Measurements from ENCODE around the gene SKP2.
A peak's percentile ranks its signal among the peaks of the same experiment; 100 is the strongest.

SKP2 gene

GRCh38 chr5:36202521-36202961, 50.6 kb downstream of the SKP2 start:
- DNase-seq: peak; percentile 73

DNA sequence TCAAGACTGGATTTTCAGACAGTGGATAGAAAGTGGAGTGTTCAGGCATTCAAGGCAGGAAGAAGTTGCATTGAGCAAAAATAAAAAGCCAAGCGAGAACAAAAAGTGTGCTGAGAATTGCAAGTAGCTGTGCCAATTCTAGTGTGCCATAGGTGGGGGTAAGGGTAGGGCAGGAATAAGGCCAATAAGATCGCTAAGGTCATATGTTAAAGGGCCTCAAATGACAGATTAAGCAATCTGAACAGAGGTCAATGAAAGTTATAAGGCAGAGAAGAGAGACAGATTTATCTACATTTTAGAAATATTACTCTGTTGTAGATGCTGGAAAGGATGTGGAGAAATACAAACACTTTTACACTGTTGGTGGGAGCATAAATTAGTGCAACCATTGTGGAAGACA, 53.4 kb downstream of the SKP2 start:
- DNase-seq: no peak

DNA sequence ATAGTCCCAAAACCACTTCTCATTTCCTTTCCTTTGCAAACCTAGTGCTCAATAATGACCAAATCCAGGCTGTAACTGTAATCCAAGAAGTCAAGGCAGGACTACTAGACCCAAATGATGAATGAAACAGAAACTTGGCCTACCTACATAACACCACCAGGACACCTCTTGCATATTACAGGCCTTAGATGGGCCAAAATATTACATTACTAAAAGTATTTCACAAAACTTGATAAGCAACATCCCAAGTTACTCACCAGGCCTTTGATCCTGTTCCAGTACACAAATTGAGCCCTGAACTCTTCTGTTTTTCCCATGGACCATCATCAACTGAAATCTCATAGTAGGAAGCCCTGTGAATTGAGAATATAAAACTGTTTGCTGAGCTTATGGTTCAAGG, 55.0 kb downstream of the SKP2 start:
- no peak for DNase-seq

GRCh38 chr5:36208786-36209185, 56.9 kb downstream of the SKP2 start:
- no peak for DNase-seq

- no peak for DNase-seq
Observed at GRCh38 chr5:36209664-36210063, 57.8 kb downstream of the SKP2 start.

DNA sequence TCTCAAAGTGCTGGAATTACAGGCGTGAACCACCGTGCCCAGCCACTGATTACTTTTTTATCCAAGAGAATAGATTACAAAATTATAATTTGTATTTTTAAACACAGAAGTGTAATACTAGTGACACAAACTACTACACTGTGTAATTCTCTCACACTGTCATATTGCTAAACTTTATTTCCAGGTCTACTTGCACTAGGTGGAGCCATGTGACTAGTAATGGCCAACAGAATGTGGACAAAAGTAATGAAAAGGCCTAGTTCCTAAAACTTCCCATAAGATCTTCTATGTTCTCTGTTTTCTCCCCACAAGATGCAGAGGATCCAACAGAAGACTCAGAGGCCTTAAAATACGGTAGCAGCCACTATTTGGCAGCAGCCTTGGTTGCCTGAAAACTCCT, 62.5 kb downstream of the SKP2 start:
- DNase-seq: no peak

- no peak for DNase-seq
Observed at GRCh38 chr5:36215910-36216309, 64.0 kb downstream of the SKP2 start.

DNA sequence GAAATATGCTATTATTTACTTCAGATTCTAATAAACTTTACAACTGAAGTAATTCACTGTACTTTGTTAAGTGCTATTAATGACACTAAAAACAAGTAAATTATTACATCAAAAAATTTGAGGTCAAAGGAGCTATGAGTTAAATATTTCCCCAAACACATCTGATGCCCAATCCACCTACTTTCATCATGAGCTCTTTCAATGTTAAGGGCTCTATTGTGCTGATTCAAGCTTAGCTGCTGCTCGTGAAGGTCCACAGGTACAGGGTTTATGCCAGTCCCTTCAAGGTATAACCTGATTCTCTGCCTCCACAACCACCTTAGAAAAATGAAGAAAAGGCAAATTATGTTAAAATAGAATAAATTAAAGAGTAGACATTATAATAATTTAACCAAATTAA, 65.7 kb downstream of the SKP2 start:
- no peak for DNase-seq

DNA sequence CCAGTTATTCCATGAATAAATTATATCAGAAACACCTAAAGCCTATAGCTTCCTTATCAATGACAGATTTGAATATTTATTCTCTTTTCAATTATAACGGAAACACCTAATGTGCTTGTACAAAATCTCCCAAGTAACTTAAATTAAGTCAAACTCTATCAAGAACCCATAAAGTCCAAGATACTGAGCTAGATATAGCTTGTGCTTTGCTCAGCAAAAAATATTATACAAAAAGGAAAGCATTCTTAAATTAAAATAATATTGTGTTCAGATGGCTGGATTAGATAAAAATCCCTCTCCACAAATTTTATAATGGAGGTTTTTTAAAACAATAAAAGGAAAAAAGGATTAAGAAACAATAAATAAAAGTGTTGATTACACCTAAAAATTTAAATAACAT, 66.1 kb downstream of the SKP2 start:
- no peak for DNase-seq

DNA sequence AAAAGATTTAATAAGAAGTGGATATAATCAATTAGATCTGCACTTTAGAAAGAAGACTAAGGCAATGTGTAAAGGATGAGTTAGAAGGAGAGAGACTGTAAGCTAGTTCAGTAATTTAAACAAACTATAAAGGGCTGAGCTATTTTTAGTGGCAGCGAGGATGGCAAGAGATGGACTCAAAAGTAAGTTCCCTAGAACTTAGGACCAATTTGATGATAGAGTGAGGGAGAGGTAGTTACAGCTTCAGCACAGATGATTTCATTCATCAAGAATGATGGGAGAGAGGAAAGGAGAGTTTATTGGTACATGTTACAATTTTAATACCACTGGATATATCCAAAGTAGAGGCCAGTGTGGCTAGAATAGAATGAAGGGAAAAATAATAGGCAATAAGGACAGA, 70.7 kb downstream of the SKP2 start:
- DNase-seq: no peak

DNA sequence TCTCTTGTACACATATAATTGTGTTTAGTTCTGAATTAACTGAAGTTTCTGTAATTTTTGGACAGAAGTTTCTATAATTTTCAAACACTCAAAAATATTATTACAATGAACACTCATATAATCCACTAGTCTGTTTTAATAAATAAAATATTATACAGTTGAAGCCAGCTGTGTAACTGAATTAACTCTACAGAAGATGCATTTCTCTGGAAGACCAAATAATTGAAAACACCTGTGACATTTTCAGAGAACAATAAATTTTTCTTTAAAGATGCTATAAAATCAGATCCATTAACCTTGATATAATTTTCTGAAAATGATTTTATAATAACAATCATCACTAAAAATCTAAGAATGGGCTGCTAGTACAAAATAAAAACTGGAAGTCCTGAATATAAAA, 75.1 kb downstream of the SKP2 start:
- DNase-seq: no peak

- DNase-seq: no peak
Observed at GRCh38 chr5:36228505-36228904, 76.6 kb downstream of the SKP2 start.

- no peak for DNase-seq
Observed at GRCh38 chr5:36230151-36230790, 78.4 kb downstream of the SKP2 start.

DNA sequence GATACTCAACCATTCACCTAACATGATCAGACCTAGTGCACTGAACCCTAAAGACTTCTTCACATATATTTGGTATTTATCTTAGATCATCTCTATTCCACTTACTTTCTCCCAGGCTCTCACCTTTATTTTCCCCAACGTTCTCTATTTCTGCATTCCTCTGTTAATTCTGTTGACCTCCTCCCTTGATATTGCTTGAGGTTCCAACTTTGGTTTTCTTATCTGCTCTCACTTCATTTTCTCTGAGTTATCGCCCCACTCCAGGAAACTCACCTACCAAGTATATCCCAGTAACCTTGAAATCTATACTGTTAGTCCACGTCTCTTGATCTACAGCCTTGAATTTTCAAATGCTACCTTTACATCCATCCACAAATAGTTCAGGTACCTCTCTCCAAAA, 80.6 kb downstream of the SKP2 start:
- DNase-seq: no peak
